Stimulated activated naive B cell treated with anti-CD40 and anti-IgM and Interleukin-4, amounts not matched to agents 10 μg/mL and 1 μg/mL and 100 μg/mL, for 72 hours (primary cell): ENCODE measurements around the gene FXYD3.
A peak's percentile ranks its signal among the peaks of the same experiment; 100 is the strongest.

Experiments
- ATAC-seq, 2 donors: fragments of 150-1000 bp; cut with Tn5 transposase; replicated peaks; 2 replicates each; pipeline ENCODE4 v1.10.0; 2021; ENCODE audit warnings: moderate library complexity in 1 of 2
- DNase-seq: peaks from one replicate; pipeline ENCODE4 v3.0.0; 2021
- H3K27ac Mint-ChIP-seq: one replicate; pipeline ENCODE4 v1.8.0; 2022; ENCODE audit warnings: mild to moderate bottlenecking, mixed read lengths
- H3K27me3 Mint-ChIP-seq, 2 donors: one replicate each; pipeline ENCODE4 v1.8.0; 2022; ENCODE audit warnings: mixed read lengths in 2 of 2
- H3K36me3 Mint-ChIP-seq, 2 donors: one replicate each; pipeline ENCODE4 v1.8.0; 2022; ENCODE audit warnings: mixed read lengths in 2 of 2, mild to moderate bottlenecking in 1 of 2
- H3K4me1 Mint-ChIP-seq, 2 donors: one replicate each; pipeline ENCODE4 v1.8.0; 2022; ENCODE audit warnings: mixed read lengths in 2 of 2, mild to moderate bottlenecking in 1 of 2
- H3K4me3 Mint-ChIP-seq, 2 donors: one replicate each; pipeline ENCODE4 v1.8.0; 2022; ENCODE audit warnings: mild to moderate bottlenecking in 2 of 2, mixed read lengths in 2 of 2, moderate library complexity in 1 of 2
- H3K9me3 Mint-ChIP-seq, 2 donors: one replicate each; pipeline ENCODE4 v1.8.0; 2022; ENCODE audit warnings: mixed read lengths in 2 of 2, mild to moderate bottlenecking in 1 of 2

Gene FXYD3

DNA sequence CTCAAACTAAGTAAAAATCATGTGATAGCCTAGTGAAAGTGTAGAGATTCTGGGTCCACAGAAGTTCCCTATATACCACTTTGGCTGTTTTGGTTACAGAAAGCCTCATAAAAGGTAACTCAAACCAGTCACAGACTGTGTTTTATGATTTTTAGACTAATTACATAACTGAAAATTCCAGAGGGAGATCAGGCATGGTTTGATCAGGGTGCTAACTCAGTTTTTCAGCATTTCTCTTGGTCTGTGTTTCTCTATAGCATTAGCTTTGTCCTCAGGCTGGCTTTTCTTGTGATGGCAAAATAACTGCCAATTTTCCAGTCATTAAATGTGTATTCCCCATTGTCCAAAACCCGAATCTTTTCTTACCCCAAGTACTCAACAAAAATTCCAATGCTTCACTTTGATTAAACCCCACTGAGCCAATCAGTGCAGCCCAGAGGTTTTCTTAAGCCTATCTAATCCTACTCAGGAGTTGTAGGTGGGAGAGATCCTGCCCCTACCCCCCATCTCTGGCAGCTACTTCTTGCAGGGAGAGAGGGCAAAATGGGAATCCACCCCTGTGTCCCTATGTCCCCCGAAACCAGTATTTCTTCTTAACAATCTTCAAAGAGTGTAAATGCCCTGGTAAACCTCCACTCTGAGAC is 8.6 kb upstream of the FXYD3 start:
- H3K4me1 Mint-ChIP-seq: no peaks in the 10 kb centered on the region
- H3K9me3 Mint-ChIP-seq: peaks cover 0 to 4% of the 10 kb centered on the region in 2 donors
- peaks cover 5 to 16% of the 10 kb centered on the region in 2 donors for H3K27me3 Mint-ChIP-seq
- ATAC-seq: no peak
- DNase-seq: no peak
- H3K4me3 Mint-ChIP-seq: no peak overlapping the region
- H3K36me3 Mint-ChIP-seq: peaks cover 0 to 1% of the 10 kb centered on the region in 2 donors
- H3K27ac Mint-ChIP-seq: no peak overlapping the region

DNA sequence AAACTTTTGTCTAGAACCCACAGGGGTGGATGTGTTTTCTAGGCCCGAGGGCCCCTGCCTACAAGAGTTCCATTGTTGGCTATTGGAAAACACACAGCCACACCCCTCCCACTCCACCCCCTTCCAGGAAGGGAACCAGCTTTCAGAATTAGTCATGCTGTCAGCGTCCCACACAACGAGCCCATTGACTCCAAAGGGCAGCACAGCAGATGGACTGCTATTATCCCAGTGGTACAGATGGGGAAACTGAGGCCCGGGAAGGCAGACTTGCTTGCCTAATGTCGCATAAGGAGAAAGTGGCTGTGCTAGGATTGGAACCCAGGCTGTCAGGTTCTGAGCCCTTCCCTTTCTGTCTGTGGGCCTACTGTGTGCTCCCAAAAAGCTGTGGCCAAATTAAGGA is 8.1 kb upstream of the FXYD3 start:
- H3K4me3 Mint-ChIP-seq: no peak overlapping the region
- DNase-seq (no peak), ATAC-seq (no peak)
- H3K36me3 Mint-ChIP-seq: peaks cover 0 to 1% of the 10 kb centered on the region in 2 donors
- peaks cover 5 to 16% of the 10 kb centered on the region in 2 donors for H3K27me3 Mint-ChIP-seq
- peaks cover 0 to 4% of the 10 kb centered on the region in 2 donors for H3K9me3 Mint-ChIP-seq
- no peaks in the 10 kb centered on the region for H3K4me1 Mint-ChIP-seq
- no peak overlapping the region for H3K27ac Mint-ChIP-seq

DNA sequence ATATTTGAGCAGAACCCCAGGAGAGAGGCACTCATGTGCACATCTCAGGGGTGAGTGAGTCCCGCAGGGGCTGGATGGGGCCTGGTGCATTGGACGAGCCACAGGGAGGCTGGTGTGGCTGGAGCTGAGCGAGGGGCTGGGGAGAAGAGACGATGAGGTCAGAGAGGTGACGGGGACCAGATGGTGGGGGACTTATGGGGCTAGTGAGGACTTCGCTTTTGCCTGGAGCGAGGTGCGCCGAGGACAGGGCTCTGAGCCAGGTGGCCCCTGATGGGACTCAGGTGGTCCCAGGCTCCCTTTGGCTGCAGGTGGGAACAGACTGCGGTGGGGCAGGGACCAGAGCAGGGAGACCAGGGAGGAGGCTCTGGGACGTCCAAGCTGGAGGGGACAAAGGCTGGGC is 6.9 kb upstream of the FXYD3 start:
- H3K27ac Mint-ChIP-seq: no peak overlapping the region
- no peak for ATAC-seq
- H3K36me3 Mint-ChIP-seq: no peaks in the 10 kb centered on the region
- no peak overlapping the region for H3K4me3 Mint-ChIP-seq
- DNase-seq: no peak
- H3K9me3 Mint-ChIP-seq: peaks cover 0 to 4% of the 10 kb centered on the region in 2 donors
- no peaks in the 10 kb centered on the region for H3K4me1 Mint-ChIP-seq
- peaks cover 5 to 16% of the 10 kb centered on the region in 2 donors for H3K27me3 Mint-ChIP-seq

DNA sequence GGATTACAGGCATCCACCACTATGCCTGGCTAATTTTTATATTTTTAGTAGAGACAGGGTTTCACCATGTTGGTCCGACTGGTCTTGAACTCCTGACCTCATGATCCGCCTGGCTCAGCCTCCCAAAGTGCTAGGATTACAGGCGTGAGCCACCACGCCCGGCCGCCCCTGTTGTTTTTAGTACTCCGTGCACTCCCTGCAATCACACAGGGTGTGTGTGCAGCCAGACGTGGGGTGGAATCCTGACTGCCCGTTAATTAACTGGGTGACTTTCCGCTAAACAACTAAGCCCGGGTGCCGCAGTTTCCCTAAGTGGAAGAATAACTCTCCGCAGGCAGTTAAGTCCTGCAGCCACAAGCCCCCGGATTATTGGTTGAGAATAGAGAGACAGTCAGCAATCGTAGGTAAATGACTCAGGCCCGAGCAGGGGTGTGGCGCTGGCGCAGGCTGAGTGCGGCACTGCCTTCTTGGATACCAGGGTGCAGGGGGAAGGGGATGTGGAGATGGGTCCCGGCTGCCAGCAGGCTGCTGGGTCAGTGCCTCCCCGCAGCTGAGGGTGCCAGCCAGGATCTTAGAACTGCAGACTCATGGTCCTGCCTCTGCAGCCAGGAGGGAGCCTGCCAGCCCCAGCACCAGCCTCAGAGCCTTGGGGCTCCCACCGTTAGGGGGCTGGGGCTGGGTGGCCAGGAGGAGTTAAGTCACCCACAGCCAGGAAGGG is 6.1 kb upstream of the FXYD3 start:
- Mint-ChIP-seq H3K9me3 (peaks cover 0 to 4% of the 10 kb centered on the region in 2 donors), H3K36me3 (no peaks in the 10 kb centered on the region), H3K27me3 (peaks cover 7 to 19% of the 10 kb centered on the region in 2 donors), H3K27ac (no peak overlapping the region), H3K4me3 (no peak overlapping the region), H3K4me1 (peaks cover 2 to 3% of the 10 kb centered on the region in 2 donors)
- no peak for ATAC-seq
- DNase-seq: no peak

DNA sequence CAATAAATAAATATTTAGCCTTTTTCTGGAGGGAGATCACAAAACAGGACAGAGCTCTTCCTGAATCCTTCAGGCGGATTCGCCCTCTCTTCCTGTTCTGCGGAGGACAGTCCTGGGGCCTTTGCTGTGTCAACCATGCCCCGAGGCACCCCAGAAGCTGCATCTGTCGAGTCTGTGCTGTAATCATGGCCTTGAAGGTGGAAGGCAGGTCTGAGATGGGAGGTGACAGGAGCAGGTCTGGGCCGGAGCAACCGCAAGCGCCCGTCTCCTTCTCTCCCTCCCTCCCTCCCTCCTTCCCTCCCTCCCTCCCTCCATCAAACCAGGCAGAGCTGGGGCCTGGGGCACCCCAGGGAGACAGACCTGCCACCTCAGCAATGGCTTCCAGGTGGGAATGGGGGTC is 4.6 kb upstream of the FXYD3 start:
- ATAC-seq: no peak
- H3K36me3 Mint-ChIP-seq: no peaks in the 10 kb centered on the region
- H3K4me1 Mint-ChIP-seq: peaks cover 4 to 7% of the 10 kb centered on the region in 2 donors
- peaks cover 8 to 25% of the 10 kb centered on the region in 2 donors for H3K27me3 Mint-ChIP-seq
- H3K4me3 Mint-ChIP-seq: no peak overlapping the region
- H3K27ac Mint-ChIP-seq: no peak overlapping the region
- no peak for DNase-seq
- peaks cover 0 to 3% of the 10 kb centered on the region in 2 donors for H3K9me3 Mint-ChIP-seq

DNA sequence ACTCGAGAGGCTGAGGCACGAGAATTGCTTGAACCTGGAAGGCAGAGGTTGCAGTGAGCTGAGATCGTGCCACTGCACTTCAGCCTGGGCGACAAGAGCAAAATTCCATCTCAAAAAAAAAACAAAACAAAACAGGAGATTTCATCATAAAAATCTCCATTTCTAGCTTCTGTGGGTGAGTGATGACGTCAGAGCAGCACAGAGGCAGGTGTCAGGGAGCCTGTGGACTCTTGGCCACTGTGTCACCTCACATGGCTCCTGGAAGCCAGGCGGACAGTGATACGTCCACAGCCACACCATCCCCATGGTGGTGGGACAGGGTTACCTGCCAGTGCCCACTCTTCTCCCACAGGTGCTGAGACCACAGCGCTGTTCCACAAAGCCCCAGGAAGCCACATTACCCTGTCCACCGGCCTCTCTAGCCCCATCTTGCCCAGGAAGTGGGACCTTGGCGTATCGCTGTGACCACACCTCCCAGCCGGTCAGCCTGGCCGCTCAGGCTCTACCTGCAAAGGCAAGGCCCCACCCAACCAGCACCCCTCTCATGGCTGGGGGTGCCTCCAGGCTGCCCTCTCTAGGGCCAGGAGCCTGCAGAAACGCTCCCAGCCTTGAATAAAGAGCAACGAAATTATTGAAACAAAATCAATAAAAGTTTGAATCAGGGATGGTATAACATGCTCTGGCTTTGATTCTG is 2.5 kb upstream of the FXYD3 start:
- Mint-ChIP-seq H3K4me1 (peaks cover 6 to 7% of the 10 kb centered on the region in 2 donors), H3K36me3 (no peaks in the 10 kb centered on the region), H3K27me3 (peaks cover 8 to 25% of the 10 kb centered on the region in 2 donors), H3K4me3 (no peak overlapping the region), H3K27ac (no peak overlapping the region), H3K9me3 (no peaks in the 10 kb centered on the region)
- ATAC-seq (no peak), DNase-seq (no peak)

DNA sequence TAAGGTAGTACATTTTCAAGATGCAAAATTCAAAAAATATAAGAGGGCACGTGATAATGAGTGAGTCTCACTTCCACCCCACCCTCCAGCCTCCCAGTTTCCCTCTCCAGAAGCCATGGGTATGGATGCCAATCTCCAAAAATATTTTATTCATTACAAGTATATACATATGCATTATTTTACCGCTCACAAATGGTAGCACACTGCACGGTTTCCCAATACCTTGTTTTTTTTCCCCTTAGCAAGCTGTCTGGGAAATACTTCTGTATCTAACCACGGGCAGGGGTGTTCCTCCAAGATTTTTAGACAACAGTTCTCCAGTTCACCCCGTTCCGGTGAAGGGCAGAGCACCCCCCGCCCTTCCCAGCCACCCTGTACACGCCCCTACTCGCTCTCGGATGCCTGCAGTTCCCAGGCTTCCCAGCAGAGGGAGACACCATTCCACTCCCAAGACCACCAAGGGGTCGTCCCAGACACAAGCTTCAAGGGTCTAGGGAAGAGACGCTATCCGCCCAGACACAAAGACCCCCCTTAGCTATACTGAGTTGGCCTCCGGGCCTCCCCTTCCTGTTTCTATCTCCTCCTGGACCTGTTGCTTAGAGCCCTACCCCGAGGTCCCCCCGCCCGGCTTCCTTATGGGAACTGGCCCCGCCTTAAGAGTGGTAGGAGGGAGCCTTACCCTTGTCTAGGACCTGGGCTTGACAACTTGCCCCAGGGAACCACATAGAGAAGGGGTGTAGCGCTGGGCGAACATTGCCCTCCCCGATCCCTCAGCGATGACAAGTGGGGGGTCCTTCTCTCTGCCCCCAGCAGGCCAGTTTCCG is 1.1 kb upstream of the FXYD3 start:
- H3K36me3 Mint-ChIP-seq: no peaks in the 10 kb centered on the region
- ATAC-seq (peak; percentile 86 to 88), DNase-seq (peak; percentile 44)
- H3K4me1 Mint-ChIP-seq: peaks cover 7 to 10% of the 10 kb centered on the region in 2 donors
- H3K27ac Mint-ChIP-seq: no peak overlapping the region
- H3K4me3 Mint-ChIP-seq: peak overlapping the region; percentile 53 to 59
- no peaks in the 10 kb centered on the region for H3K9me3 Mint-ChIP-seq
- H3K27me3 Mint-ChIP-seq: peaks cover 3 to 14% of the 10 kb centered on the region in 2 donors

DNA sequence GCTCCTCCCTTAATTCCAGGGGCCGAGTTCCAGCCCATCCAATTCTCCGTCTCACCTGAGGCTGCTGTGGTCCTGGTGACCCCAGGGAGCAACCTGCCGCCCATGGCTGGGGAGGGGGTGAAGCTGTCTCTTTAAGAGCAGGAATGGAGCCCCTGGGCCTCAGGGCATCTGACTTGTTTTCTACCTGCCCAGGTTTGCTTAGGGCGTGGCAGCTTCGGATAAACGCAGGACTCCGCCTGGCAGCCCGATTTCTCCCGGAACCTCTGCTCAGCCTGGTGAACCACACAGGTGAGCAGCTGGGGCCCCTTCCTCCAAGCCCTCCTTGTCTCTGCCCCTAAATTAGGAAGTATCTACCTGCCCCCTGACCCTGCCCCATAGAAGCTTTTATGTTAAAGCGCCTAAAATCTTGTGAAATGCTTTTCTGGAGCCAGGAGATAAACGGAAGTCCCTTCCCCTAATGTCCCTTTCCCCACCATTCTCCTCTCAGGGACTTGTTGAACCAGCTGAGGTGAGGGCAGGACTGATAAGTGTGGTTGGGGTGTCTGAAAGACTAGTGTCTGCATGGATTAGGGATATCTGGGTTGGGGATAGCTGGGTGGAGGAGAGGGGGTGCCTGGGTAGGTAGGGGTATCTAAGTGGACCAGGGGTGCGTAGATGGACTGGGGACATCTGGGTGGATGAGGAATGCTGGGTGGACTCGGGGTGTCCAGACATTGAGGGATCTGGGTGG is 614 bp downstream of the FXYD3 start:
- DNase-seq (no peak), ATAC-seq (no peak)
- Mint-ChIP-seq H3K4me1 (peaks cover 18 to 26% of the 10 kb centered on the region in 2 donors), H3K27me3 (peaks cover 3 to 9% of the 10 kb centered on the region in 2 donors), H3K27ac (no peak overlapping the region), H3K4me3 (no peak overlapping the region), H3K9me3 (no peaks in the 10 kb centered on the region), H3K36me3 (no peaks in the 10 kb centered on the region)

DNA sequence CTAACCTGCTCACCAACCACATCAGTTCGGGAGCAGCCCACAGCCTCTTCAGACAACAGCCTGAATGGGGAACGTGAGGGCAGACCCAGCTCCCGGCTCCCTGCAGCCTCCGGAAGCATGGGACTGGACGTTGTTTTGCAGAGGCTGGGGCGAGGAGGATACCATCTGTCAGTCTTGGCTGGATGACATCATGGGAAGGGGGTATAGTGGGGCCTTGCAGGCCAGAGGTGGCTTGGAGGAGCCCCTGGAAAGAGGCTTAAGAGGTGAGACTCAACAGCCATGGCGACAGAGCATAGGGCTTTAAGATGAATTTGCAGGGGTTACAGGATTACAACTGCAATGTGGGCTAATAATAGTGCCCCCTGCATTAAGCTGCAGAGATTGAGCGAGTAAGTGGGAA is 1.5 kb downstream of the FXYD3 start:
- Mint-ChIP-seq H3K27ac (no peak overlapping the region), H3K27me3 (peaks cover 3 to 9% of the 10 kb centered on the region in 2 donors), H3K9me3 (no peaks in the 10 kb centered on the region), H3K36me3 (no peaks in the 10 kb centered on the region), H3K4me3 (no peak overlapping the region), H3K4me1 (peaks cover 21 to 32% of the 10 kb centered on the region in 2 donors)
- DNase-seq (no peak), ATAC-seq (no peak)

DNA sequence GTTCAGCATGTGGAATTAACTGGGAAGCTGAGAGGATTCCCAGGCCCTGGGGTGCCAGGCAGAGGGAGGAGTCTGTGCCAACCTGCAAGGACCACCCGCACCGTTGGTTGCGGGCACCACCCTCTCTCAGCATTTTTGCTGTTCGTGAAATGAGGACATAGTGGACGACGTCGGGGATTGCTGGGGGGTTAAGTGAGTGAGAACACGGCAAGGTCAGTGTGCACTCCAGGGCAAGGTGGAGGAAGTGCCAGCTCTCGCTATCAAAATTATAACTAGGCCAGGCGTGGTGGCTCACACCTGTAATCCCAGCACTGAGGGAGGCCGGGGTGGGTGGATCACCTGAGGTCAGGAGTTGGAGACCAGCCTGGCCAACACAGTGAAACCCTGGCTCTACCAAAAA is 2.2 kb downstream of the FXYD3 start:
- Mint-ChIP-seq H3K36me3 (no peaks in the 10 kb centered on the region), H3K4me3 (no peak overlapping the region), H3K27ac (no peak overlapping the region), H3K27me3 (peaks cover 3 to 9% of the 10 kb centered on the region in 2 donors), H3K4me1 (peaks cover 23 to 32% of the 10 kb centered on the region in 2 donors), H3K9me3 (no peaks in the 10 kb centered on the region)
- DNase-seq: no peak
- no peak for ATAC-seq

DNA sequence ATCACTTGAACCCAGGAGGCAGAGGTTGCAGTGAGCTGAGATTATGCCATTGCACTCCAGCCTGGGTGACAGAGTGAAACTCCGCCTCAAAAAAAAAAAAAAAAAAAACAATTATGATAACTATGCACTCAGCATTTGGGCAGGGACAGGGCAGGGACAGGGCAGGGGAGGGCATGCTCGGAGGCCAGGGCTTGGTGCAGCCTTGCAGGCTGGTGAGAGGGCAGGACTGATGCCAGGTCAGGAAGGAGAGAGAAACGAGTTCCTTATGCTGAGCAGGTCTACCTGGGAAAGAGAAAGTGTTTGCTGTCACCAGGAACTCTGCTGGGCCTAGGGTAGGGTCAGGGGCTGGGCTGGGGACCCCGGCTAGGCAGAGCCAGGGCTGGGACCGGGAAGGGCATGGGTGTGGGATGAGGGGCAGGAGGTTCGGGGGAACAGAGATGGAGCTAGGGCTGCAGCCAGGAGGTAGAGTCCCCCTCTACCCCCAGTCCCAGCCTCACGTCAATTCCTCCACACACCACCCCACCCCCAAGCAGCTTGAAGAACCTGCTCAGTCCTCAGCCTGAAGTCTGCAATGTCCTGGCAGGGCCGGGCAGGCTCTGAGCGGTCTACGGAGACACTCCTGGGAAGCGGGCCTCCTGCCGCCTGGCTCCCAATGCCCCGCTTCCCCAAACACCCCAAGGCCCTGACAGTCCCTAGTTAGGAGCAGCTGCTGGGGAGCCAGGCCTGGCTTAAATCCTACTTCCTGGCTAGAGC is 2.8 kb downstream of the FXYD3 start:
- Mint-ChIP-seq H3K9me3 (no peaks in the 10 kb centered on the region), H3K4me3 (no peak overlapping the region), H3K4me1 (peaks cover 23 to 34% of the 10 kb centered on the region in 2 donors), H3K36me3 (no peaks in the 10 kb centered on the region), H3K27me3 (peaks cover 3 to 9% of the 10 kb centered on the region in 2 donors), H3K27ac (no peak overlapping the region)
- no peak for DNase-seq
- ATAC-seq: no peak

DNA sequence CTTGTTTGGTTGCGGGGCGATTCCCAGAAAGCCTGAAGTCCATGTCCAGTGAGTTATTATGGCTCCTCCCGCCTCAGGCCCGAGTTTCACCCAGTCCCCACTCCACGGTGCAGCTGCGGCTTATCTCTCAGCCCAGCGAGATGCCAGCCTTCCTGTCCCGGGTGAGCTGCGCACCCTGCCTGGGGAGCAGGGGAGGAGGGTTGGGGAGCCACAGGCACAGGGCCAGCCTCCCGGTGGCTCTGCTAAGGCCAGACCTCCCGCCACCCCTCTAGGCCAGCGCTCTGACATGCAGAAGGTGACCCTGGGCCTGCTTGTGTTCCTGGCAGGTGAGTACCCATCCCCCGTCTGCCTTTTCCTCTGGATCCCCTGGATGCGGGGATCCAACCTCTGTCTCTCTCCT is 3.5 kb downstream of the FXYD3 start:
- Mint-ChIP-seq H3K4me1 (peaks cover 26 to 41% of the 10 kb centered on the region in 2 donors), H3K36me3 (no peaks in the 10 kb centered on the region), H3K27ac (no peak overlapping the region), H3K4me3 (no peak overlapping the region), H3K9me3 (no peaks in the 10 kb centered on the region), H3K27me3 (peaks cover 3 to 9% of the 10 kb centered on the region in 2 donors)
- DNase-seq (no peak), ATAC-seq (no peak)

DNA sequence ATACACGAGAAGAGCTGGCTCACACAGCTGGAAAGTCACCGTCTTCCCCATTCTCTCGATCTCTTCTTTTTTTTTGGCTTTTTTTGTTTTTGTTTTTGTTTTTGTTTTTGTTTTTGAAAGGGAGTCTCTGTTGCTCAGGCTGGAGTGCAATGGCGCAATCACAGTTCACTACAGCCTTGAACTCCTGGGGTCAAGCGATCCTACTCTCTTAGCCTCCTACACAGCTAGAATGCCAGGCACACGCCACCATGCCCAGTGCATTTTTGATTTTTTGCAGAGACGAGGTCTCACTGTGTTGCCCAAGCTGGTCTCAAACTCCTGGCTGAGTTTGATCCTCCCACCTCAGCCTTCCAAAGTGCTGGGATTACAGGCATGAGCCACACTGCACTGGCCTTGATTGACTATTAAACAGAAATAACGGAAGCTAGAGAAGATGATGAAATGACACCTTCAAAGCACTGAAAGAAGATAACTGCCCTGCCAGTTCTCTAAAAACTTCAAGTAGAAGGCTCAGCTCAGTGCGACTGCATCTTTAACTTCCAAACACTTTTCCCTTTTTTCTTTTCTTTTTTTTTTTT is 4.0 kb downstream of the FXYD3 start:
- peaks cover 28 to 42% of the 10 kb centered on the region in 2 donors for H3K4me1 Mint-ChIP-seq
- H3K27ac Mint-ChIP-seq: peak overlapping the region; percentile 61
- H3K9me3 Mint-ChIP-seq: no peaks in the 10 kb centered on the region
- H3K4me3 Mint-ChIP-seq: no peak overlapping the region
- no peaks in the 10 kb centered on the region for H3K36me3 Mint-ChIP-seq
- no peak for DNase-seq
- no peak for ATAC-seq
- H3K27me3 Mint-ChIP-seq: peaks cover under 1 to 5% of the 10 kb centered on the region in 2 donors
